Measurements from ENCODE around the gene DCD. TPM values are rescaled to one million over a fixed set of nuclear protein-coding genes. Genes with fewer than 3 reads are reported as not detected.

DCD gene
- polyA plus RNA-seq, 1 donor from 2014 or later = not detected

DNA sequence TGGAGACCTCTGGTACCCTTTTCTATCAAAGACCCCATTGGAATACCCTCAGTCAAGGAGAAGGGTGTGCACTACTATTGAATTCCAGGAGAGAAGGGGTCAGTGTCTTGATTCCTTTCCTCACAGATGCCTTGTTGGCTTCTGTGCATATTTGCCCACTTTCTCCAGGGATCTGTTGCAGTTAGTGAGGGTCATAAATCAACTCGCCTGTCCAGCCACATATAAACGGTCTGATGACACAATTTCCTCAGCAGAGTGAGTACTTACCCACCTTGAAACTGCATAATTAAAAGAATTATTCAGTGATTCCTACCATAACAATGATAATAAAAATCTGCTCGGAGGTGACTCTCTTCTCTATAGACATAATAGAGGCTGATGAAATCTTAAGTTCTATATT lies 13.9 kb upstream of the DCD start:
- no peaks in the 10 kb centered on the region for H3F3A ChIP-seq (ENCODE audit: insufficient read depth, low read length, poor library complexity, severe bottlenecking)
- H3K36me3 ChIP-seq (ENCODE audit: insufficient read depth, low read length) = no peaks in the 10 kb centered on the region
- no peaks in the 10 kb centered on the region for H3K79me2 ChIP-seq (replicated peaks; ENCODE audit: insufficient read depth, low read length)
- H3K9me3 ChIP-seq (ENCODE audit: low read length) = no peaks in the 10 kb centered on the region
- no peaks in the 10 kb centered on the region for H4K20me1 ChIP-seq (ENCODE audit: insufficient read depth)
- H3K27me3 ChIP-seq (ENCODE audit: insufficient read depth, low read depth, low read length) = no peaks in the 10 kb centered on the region
- H3K27ac ChIP-seq (ENCODE audit: low read length) = no peak overlapping the region
- TF ChIP-seq SMC3 (conservative IDR thresholded peaks at IDR 0.05; ENCODE audit: poor library complexity) (no peak), RAD21 (conservative IDR thresholded peaks at IDR 0.05) (no peak), EZH2 (IDR thresholded peaks at IDR 0.05; ENCODE audit: borderline replicate concordance, insufficient read depth, low read length, poor library complexity, severe bottlenecking) (no peak), EP300 (conservative IDR thresholded peaks at IDR 0.05; ENCODE audit: poor library complexity, severe bottlenecking) (no peak), MXI1 (conservative IDR thresholded peaks at IDR 0.05; ENCODE audit: poor library complexity, severe bottlenecking) (no peak), POLR2AphosphoS5 (IDR thresholded peaks at IDR 0.05) (no peak), TAF1 (IDR thresholded peaks at IDR 0.05; ENCODE audit: low read depth) (no peak)
- TF ChIP-seq, protein P1, sequence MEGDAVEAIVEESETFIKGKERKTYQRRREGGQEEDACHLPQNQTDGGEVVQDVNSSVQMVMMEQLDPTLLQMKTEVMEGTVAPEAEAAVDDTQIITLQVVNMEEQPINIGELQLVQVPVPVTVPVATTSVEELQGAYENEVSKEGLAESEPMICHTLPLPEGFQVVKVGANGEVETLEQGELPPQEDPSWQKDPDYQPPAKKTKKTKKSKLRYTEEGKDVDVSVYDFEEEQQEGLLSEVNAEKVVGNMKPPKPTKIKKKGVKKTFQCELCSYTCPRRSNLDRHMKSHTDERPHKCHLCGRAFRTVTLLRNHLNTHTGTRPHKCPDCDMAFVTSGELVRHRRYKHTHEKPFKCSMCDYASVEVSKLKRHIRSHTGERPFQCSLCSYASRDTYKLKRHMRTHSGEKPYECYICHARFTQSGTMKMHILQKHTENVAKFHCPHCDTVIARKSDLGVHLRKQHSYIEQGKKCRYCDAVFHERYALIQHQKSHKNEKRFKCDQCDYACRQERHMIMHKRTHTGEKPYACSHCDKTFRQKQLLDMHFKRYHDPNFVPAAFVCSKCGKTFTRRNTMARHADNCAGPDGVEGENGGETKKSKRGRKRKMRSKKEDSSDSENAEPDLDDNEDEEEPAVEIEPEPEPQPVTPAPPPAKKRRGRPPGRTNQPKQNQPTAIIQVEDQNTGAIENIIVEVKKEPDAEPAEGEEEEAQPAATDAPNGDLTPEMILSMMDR (IDR thresholded peaks at IDR 0.05; ENCODE audit: poor library complexity, severe bottlenecking) = no peak
- TF ChIP-seq, protein P2, sequence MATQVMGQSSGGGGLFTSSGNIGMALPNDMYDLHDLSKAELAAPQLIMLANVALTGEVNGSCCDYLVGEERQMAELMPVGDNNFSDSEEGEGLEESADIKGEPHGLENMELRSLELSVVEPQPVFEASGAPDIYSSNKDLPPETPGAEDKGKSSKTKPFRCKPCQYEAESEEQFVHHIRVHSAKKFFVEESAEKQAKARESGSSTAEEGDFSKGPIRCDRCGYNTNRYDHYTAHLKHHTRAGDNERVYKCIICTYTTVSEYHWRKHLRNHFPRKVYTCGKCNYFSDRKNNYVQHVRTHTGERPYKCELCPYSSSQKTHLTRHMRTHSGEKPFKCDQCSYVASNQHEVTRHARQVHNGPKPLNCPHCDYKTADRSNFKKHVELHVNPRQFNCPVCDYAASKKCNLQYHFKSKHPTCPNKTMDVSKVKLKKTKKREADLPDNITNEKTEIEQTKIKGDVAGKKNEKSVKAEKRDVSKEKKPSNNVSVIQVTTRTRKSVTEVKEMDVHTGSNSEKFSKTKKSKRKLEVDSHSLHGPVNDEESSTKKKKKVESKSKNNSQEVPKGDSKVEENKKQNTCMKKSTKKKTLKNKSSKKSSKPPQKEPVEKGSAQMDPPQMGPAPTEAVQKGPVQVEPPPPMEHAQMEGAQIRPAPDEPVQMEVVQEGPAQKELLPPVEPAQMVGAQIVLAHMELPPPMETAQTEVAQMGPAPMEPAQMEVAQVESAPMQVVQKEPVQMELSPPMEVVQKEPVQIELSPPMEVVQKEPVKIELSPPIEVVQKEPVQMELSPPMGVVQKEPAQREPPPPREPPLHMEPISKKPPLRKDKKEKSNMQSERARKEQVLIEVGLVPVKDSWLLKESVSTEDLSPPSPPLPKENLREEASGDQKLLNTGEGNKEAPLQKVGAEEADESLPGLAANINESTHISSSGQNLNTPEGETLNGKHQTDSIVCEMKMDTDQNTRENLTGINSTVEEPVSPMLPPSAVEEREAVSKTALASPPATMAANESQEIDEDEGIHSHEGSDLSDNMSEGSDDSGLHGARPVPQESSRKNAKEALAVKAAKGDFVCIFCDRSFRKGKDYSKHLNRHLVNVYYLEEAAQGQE (IDR thresholded peaks at IDR 0.05; ENCODE audit: borderline replicate concordance) = no peak
- H3K9ac ChIP-seq (ENCODE audit: low read length) = no peak overlapping the region
- H2AFZ ChIP-seq (ENCODE audit: low read depth, low read length) = no peak overlapping the region
- no peak overlapping the region for H3K4me3 ChIP-seq (ENCODE audit: low read length)
- H3K9me2 ChIP-seq (ENCODE audit: insufficient read depth, low read length) = no peaks in the 10 kb centered on the region
- H3K4me2 ChIP-seq (ENCODE audit: low read length) = no peak overlapping the region

DNA sequence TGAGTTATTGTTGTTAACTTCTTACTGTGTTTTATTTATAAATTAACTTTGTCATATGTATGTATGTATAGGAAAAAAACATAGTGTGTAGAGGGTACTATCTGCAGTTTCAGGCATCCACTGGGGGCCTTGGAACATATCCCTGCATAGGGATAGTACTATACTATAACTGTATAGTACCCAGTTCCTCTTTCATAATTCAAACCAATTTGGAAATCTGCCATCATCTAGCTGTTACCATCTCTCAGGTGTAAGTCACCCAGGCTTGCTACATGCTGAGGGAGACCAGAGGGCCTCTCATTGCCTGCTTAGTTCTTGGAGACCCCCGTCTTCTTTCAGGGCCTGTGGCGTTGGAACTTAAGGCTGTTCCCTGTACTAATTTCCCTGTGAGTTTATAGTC lies 12.9 kb upstream of the DCD start:
- H3F3A ChIP-seq (ENCODE audit: insufficient read depth, low read length, poor library complexity, severe bottlenecking) = no peaks in the 10 kb centered on the region
- no peaks in the 10 kb centered on the region for H3K79me2 ChIP-seq (replicated peaks; ENCODE audit: insufficient read depth, low read length)
- TF ChIP-seq EZH2 (IDR thresholded peaks at IDR 0.05; ENCODE audit: borderline replicate concordance, insufficient read depth, low read length, poor library complexity, severe bottlenecking) (no peak), TAF1 (IDR thresholded peaks at IDR 0.05; ENCODE audit: low read depth) (no peak), RAD21 (conservative IDR thresholded peaks at IDR 0.05) (no peak), EP300 (conservative IDR thresholded peaks at IDR 0.05; ENCODE audit: poor library complexity, severe bottlenecking) (no peak), MXI1 (conservative IDR thresholded peaks at IDR 0.05; ENCODE audit: poor library complexity, severe bottlenecking) (no peak), POLR2AphosphoS5 (IDR thresholded peaks at IDR 0.05) (no peak), SMC3 (conservative IDR thresholded peaks at IDR 0.05; ENCODE audit: poor library complexity) (no peak)
- TF ChIP-seq, protein P1 (IDR thresholded peaks at IDR 0.05; ENCODE audit: poor library complexity, severe bottlenecking) = no peak
- TF ChIP-seq, protein P2 (IDR thresholded peaks at IDR 0.05; ENCODE audit: borderline replicate concordance) = no peak
- H3K9ac ChIP-seq (ENCODE audit: low read length) = no peak overlapping the region
- no peak overlapping the region for H2AFZ ChIP-seq (ENCODE audit: low read depth, low read length)
- H3K4me2 ChIP-seq (ENCODE audit: low read length) = no peak overlapping the region
- no peak overlapping the region for H3K27ac ChIP-seq (ENCODE audit: low read length)
- no peaks in the 10 kb centered on the region for H4K20me1 ChIP-seq (ENCODE audit: insufficient read depth)
- H3K9me3 ChIP-seq (ENCODE audit: low read length) = no peaks in the 10 kb centered on the region
- no peak overlapping the region for H3K4me3 ChIP-seq (ENCODE audit: low read length)
- no peaks in the 10 kb centered on the region for H3K9me2 ChIP-seq (ENCODE audit: insufficient read depth, low read length)
- H3K36me3 ChIP-seq (ENCODE audit: insufficient read depth, low read length) = no peaks in the 10 kb centered on the region
- no peaks in the 10 kb centered on the region for H3K27me3 ChIP-seq (ENCODE audit: insufficient read depth, low read depth, low read length)
